ENCODE measurements around the gene ADGRA3. TPM values are rescaled to one million over a fixed set of nuclear protein-coding genes. Genes with fewer than 3 reads are reported as not detected.

Gene ADGRA3
- total and polyA plus RNA-seq, 2 donors (not counting 3 experiments of a cell fraction or from before 2014, with no cell fraction given), result 17.2 to 36.2 TPM

DNA sequence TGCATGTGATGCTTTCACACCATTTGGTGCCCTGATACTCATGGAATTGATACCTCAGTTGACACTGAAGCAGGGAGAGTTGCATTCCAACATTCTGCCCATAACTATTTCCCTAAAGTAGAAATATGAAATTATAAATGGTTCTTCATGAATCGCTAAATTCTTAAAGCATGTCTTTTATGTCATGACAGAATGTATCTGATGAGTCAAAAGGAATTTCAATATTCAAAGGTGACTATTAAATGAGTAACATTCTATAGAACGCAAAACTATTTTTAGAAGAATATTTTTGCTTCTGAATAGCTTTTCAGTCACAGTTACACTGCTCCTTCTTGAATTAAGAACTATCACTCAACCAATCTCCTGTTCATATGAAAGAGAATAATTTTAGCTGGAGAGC is 152.8 kb downstream of the ADGRA3 start:
- Histone ChIP-seq H3K27ac (ENCODE audit: insufficient read depth, low read depth, low read length) (no peak overlapping the region), H3K4me2 (ENCODE audit: insufficient read depth, low read length) (no peak overlapping the region), H3K4me3 (replicated peaks in 1 of 3; ENCODE audit: insufficient read depth in 1 of 3, low read depth in 1 of 3, low read length in 3 of 3) (no peak overlapping the region), H3K9me3 (replicated peaks; ENCODE audit: control insufficient read depth, insufficient read depth, low read length) (no peaks in the 10 kb centered on the region), H3K4me1 (ENCODE audit: control insufficient read depth, extremely low read depth, insufficient read depth, low read length) (no peaks in the 10 kb centered on the region), H4K20me1 (replicated peaks; ENCODE audit: control insufficient read depth, extremely low read depth, insufficient read depth, low read length) (no peaks in the 10 kb centered on the region), H2AFZ (ENCODE audit: low read depth, low read length) (no peak overlapping the region), H3K79me2 (ENCODE audit: control insufficient read depth, insufficient read depth, low read length) (no peaks in the 10 kb centered on the region), H3K9ac (replicated peaks; ENCODE audit: extremely low read depth, insufficient read depth, low read length) (no peak overlapping the region), H3K27me3 (ENCODE audit: control insufficient read depth in 2 of 2, insufficient read depth in 2 of 2, low read length in 2 of 2) (no peaks in the 10 kb centered on the region), H3K9me1 (replicated peaks; ENCODE audit: control insufficient read depth, extremely low read depth, insufficient read depth, low read length) (no peaks in the 10 kb centered on the region), H3K36me3 (ENCODE audit: control insufficient read depth in 2 of 2, extremely low read depth in 1 of 2, insufficient read depth in 2 of 2, low read length in 2 of 2) (no peaks in the 10 kb centered on the region)
- intact Hi-C loops (cut with micrococcal nuclease), result no loop called here
- TF ChIP-seq GATA2 (IDR thresholded peaks at IDR 0.05; ENCODE audit: insufficient read depth, insufficient read length, low read depth, low read length) (no peak), POLR2A (IDR thresholded peaks at IDR 0.05; ENCODE audit: low read depth, low read length) (no peak), JUN (IDR thresholded peaks at IDR 0.05; ENCODE audit: borderline replicate concordance, insufficient read depth, insufficient read length, low read depth) (no peak), FOS (IDR thresholded peaks at IDR 0.05; ENCODE audit: borderline replicate concordance, insufficient read depth, low read length) (no peak)
- TF ChIP-seq, protein P1, sequence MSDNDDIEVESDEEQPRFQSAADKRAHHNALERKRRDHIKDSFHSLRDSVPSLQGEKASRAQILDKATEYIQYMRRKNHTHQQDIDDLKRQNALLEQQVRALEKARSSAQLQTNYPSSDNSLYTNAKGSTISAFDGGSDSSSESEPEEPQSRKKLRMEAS (IDR thresholded peaks at IDR 0.05; ENCODE audit: insufficient read depth, insufficient read length), result no peak
- TF ChIP-seq, protein P2, sequence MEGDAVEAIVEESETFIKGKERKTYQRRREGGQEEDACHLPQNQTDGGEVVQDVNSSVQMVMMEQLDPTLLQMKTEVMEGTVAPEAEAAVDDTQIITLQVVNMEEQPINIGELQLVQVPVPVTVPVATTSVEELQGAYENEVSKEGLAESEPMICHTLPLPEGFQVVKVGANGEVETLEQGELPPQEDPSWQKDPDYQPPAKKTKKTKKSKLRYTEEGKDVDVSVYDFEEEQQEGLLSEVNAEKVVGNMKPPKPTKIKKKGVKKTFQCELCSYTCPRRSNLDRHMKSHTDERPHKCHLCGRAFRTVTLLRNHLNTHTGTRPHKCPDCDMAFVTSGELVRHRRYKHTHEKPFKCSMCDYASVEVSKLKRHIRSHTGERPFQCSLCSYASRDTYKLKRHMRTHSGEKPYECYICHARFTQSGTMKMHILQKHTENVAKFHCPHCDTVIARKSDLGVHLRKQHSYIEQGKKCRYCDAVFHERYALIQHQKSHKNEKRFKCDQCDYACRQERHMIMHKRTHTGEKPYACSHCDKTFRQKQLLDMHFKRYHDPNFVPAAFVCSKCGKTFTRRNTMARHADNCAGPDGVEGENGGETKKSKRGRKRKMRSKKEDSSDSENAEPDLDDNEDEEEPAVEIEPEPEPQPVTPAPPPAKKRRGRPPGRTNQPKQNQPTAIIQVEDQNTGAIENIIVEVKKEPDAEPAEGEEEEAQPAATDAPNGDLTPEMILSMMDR (IDR thresholded peaks at IDR 0.05; ENCODE audit: extremely low read depth in 1 of 2, insufficient read depth in 1 of 2, low read depth in 1 of 2, low read length in 2 of 2), result no peak
- no TSS peak for BruUV-seq (replicated peaks)
- DNase-seq (ENCODE audit: low read depth, low spot score) (no peak), FAIRE-seq (no peak)
- ChIA-PET POLR2A (no interaction called here), CTCF (no interaction called here)
- dilution Hi-C loops (cut with MboI; ENCODE audit: extremely low pct_ligation_motif_present, low sequenced_read_pairs), result no loop called here

Measured in endothelial cell of umbilical vein (primary cell).